GM19397 (cell line): Measurements from ENCODE around the gene VPS13D.

Source experiments
- ATAC-seq: cut with Tn5 transposase; IDR thresholded peaks from one replicate; pipeline ENCODE4 v1.9.1; 2021; ENCODE audit warnings: mild to moderate bottlenecking, moderate library complexity; ENCODE audit not compliant: unreplicated experiment

The VPS13D gene

DNA sequence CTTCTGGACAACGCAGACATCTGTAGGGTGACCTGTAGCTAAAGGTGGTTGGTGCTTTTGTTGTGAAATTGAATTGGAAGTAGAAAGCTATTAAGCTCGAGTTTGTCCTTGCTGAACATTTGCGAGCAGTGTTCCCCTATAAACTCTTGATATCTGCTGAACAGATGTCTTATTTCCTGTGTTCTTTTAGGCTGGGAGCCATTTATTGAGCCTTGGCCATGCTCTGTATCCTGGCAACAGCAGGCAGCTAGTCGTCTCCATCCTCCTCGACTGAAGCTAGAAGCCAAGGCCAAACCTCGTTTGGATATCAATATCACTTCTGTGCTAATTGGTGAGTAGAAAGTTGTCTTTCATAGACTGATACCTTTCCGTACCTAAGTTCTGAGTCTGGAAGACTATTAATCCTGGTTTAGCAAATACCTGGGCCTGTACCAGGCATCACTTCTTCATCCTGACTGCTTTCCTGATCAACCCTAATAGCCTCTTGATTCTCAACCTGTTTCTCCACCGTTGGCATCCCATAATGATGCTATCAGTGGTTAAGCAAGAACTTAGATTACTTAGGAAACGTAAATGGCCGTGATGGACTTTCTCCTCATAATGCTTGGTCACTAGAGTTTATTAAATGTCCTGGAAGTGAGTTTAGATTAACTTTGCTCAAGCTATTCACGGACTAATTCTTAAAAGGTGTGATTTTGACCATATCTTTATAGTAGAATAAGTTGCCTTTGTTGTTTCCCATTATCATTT, 103.4 kb downstream of the VPS13D start:
- ATAC-seq: no peak

DNA sequence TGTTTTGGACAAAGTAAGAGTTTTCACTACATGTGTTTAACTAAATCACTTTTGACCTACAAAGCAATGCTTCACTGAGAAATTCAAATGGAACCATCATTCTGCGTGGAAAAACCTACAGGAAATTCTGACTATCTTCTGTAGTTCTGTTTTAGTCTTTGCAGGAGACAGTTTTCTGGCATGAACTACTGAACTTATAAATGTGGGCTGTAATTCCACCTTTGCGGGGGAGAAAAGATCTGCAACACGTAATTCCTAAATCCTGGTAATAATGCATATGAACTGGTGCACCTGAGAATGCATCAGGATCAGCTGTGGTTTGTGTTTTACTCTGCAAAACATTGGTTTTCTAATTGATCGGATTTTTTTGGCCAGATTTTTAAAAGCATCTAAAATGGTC, 106.0 kb downstream of the VPS13D start:
- no peak for ATAC-seq

DNA sequence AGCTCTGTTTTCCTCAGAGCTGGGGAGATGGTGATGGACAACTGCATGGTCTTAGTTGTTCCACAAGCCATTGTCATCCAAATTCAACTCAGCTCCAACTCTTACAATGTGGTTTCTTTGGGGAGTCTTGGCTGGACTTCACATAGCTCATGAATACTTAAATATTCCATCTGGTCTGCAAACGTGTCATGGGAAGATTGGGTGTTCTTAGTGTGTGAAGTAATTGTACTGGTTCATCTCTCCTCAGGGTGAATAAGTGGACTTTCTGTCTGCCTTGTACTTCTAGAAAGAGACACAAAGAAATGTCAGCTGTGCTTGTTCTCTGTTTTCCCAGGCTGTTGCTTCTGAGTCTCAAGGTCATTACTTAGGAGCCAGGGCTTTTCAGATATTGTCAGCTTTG, 106.6 kb downstream of the VPS13D start:
- ATAC-seq: no peak

DNA sequence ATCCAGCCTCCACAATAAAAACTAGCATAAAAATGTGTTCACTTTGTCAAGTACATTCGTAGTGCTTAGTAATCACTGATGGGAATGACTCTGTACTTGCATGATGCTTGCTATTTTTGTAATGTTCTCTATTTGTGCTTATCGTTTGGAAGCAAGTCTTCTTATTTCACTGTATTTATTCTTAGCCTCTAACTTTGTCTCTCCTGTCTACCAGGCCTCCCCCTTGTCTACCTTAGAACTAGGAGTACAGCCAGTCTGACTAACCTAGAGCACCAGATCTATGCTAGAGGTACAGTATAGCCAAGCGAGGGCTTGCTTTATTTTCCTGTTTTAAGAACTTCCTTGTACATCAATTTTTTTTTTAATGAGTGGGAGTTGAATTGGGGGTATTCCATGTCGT, 108.2 kb downstream of the VPS13D start:
- no peak for ATAC-seq

DNA sequence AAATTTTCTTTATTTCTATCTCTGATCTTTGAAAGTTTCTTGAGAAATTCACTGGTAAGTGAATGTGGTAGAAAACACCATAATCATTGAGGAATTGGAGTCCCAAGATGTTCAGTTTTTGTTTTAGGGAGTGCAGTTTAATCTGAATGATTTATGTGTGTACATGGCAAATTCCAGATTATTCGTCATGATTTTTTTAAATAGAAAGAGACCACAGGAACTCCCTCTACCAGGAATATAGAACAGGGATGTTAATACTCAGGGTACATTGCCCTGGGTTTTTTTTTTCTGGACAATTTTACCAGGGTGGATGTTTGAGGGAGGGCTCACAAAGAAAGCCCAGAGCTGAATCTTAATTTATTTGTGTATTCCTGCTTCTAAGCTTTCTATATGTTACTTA, 109.0 kb downstream of the VPS13D start:
- ATAC-seq: no peak

DNA sequence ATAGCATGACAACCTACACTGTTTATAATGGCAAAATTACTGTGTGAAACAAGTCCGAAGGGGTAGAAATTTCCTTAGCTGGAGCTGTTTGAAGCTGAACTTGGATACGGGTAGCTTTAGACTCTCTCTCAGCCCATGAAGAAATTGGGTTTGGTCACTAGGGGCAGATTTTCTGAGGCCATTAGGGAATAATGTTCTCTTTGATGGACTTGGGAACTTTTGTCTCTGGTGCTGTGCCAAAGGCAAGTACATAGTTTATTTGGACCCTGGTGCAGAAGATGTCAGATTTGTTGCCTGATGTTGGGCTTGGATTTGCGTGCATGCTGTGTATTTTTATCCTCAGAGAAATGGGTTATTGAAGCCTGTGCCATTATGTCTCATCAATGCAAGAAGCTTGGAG, 109.6 kb downstream of the VPS13D start:
- ATAC-seq: no peak

DNA sequence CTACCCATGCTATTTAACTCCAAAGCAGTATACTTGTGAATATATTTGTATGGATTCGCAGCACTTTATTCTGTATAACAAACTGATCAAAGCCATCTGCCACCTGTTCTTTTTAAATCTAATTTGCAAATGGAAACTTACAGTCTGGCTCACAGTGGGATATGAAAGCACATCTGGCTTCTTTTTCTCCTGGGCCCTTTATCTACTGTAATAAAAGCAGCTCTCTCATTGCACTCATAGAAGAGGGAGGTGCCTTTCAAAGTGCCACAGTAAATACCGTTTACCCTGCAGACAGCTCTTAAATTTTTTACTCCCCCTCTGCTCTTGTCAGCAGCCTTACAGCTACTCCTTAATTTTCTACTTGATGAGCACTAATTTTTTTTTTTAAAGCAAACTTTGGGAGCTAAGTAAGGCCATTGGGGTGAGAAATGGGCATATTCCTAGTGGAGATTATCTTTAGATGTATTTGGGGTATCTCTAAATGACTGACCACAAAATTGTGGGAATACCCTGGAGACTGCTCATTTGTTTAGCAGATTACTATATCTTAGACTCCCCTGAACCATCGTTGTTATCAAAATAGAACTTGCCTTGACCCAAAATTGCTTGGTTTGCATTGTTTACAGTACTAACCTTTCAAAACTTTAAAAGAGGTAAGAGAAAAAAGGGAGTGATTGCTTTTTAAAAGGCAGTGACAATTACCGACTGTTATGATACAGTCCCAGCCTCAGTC, 110.1 kb downstream of the VPS13D start:
- no peak for ATAC-seq

DNA sequence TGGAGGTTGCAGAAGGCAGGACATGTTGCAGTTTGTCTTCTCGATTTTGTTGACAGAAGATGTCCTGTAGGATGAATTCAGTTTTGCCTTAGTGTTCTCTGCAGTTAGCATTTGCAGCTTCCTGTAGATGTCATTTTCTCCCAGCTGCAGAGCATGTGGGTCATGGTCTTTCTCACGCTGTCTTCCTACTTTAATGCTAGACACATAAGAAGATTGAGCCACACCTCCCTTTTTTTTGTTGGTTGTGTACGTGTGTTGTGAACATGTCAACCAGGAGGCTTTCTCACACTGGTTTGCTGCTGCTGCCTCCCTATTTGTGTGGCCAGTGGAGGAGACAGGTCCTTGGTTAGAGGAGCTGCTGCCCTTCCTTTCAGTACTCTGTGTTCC, 110.7 kb downstream of the VPS13D start:
- no peak for ATAC-seq

DNA sequence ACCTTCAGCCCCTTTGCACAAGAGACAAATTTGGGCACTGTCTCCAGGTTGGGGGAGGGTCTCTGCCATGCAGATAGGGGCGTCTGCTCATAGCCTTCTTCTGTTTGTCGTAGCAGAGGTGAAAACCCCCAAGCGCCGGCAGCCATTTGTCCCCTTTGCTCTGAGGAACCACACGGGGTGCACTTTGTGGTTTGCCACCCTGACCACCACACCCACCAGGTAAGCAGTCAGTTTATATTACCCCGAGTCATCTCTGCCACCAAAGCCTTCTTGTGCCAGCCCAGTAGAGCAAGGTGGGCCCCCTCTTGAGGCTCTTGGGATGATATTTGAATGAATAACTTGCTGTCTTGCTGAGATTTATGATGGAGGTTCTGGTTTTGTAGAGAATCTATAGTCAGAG, 111.8 kb downstream of the VPS13D start:
- ATAC-seq: no peak

DNA sequence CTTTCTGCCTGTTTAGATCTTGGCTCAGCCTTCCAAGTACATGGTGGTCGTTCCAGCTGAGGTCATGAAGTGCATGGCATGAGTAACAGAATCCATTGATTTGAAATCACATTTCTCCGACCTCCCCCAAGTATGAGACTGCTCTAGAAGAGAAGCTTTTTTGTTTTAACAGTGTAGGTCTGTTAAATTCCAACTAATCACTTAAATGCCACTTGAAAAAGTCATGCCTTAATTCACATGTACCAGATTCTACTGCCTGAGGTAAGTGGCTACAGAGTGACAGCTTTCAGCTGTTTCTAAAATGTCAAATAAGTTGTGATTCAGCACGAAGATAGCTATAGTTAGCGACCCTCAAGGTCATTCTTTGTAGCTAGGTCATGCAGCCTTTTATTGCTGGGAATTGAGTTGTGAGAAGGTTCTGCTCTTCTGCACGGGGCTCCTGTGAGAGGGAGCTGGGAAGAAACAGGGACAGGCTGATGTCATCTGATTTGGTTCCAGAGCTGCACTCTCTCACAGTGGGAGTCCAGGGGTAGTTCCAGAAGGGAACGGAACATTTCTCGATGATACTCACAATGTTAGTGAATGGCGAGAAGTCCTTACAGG, 112.7 kb downstream of the VPS13D start:
- no peak for ATAC-seq

DNA sequence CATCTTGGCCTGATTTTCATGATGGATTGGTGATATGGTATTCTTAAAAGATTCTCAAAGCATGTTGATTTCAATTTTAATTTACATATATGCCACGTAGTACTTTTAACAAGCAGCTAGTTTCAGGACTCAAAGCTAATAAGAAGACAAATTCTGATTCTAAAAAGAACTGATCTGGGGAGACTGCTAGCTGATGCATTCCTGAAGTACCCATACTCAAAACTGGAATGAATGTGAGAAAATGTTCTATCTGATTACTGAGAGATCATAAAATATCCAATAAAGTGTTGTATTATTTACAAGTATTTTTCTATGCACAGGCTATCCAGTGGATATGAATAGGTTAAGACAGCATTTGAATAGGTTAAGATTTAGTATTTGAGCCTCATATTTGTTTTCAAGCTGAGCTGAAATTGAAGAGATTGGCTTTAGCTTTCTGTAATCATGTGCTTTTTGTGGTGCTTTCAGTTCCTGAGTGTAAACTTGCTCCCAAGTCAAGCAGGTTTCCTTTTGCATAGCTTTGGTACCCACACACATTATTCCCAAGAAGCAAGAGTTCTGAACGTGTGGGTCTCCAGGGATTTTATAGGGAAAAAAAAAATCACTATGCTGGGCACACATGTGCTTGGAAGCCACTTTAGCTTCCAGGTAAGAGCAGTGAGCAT, 114.1 kb downstream of the VPS13D start:
- ATAC-seq: no peak

DNA sequence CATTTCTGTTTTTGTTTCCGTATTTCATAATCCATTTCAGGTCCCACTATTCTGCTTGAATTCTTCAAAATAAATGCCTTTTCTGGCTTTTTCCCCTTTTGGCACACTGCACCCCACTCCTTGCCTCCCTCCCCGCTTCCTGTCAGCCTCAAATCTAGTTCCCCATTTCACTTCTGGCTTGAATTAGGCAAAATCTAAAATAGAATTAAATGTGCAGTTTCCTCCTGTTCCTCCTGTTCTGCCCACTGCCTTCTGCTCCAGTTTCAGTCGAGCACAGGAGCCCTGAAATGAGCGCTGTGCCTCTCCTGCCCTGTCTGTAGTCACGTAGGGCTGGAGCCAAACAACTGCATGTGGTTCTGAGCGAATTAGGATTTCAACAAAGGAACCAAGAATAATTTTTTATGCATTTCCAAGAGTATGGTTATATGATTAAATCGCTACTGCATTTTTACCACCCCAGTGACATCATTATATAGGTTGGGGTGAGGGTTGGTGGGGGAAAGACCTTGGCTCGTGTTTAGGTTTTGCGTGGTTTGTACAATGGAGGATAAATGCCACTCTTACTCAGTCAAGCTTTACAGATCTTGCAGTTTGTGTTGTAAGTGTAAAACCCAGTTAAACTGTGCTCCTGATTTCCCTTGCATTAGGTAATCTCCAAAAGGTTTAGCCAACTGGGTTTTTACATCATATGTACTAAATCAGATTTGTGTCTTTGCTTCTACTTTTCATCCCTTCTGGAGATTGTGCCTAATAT, 114.9 kb downstream of the VPS13D start:
- no peak for ATAC-seq

DNA sequence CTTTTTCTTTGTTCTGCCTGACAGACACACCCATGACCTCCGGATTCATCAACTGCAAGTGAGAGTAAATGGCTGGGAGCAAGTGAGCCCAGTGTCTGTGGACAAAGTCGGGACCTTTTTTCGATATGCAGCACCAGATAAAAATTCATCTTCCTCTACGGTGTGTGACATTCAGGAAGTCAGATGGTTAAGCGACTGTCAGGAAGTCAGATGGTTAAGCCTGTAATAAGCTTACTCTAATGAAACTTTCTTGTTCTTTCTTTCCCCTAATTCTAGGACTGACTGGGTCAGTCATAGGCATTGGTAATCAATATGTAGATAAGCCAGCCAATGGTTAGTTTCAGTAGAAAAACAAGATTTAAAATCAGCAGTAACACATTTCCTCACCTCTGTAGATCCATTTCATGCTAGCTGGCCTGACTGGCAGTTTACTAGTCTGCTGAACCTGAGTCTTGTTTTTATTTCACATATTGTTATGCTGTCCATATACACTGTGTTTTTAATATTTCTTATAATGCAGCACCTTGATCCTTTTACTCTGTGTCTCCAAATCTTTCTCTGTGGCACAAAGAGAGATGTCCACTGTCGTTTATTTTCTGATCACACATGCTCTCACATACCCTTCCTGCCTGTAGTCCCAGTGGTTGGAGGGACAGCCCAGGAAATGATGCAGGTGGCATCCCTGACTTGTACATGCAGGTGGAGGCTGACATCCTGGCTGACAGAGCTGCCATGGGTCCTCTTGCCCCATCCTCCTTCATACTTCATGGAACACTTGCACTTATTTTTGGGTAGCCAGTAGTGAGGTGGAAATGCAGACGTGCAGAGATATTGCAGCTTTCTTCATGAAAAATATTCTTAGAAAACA, 115.8 kb downstream of the VPS13D start:
- ATAC-seq: no peak

DNA sequence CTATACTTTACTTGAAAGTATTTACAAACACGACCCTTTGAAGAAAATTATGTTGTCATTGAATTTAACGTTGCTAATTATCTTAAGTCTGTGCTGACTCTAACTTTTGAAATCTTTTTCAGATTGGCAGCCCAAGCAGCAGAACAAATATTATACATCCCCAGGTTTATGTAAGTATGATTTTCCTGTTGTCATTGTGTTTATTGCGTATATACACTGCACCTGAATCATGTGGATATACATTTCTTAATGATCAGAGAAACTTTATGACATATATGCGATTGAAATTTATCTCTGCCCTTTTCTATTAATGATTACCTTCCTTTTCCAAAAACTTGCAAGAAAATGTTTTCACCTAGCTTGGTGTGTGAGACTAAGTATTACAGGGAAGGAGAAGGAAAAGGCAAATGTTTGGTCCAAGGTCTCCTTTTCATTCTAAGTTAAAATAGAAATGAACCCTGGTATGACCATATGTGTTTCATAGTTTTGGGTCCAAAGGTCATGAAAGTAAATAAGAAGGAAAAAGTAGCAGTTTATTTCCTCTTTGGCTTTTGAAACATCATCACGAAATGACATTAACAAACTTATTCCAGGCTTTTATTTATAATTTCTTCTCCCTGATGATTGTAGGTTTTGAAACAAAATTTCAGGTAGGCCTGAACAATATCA, 116.8 kb downstream of the VPS13D start:
- no peak for ATAC-seq

DNA sequence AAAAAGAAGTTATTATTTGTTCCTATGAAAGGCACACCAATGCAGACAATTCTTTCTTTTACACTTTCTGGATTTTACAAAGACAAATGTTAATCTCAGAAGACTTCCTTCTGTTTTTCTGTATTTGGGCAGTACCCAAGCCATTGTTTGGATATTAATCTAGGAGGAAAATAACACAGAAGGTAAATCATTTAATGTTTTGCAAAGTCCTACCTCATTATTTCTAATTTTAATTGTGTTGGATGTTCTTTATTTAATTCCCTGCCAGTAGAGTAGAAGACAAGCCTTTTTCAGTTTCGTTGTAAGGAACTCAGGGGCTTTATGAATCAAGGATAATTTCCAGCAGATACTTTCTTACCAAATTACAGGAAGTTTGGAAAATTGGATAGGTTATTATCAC, 118.3 kb downstream of the VPS13D start:
- ATAC-seq: no peak

DNA sequence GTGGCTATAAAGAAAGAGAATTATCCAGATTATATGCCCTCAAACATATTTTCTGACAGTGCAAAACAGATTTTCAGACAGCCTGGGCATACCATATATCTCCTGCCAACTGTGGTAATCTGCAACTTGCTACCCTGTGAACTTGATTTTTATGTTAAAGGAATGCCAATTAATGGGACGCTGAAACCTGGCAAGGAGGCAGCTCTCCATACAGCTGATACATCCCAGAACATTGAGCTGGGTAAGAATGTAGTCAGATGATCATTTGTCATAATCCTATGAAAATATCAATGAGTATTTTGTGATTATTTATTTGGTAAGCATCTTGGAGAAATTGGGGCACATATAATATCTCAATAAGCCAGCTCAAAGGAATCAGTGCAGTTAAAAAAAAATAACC, 124.2 kb downstream of the VPS13D start:
- no peak for ATAC-seq

DNA sequence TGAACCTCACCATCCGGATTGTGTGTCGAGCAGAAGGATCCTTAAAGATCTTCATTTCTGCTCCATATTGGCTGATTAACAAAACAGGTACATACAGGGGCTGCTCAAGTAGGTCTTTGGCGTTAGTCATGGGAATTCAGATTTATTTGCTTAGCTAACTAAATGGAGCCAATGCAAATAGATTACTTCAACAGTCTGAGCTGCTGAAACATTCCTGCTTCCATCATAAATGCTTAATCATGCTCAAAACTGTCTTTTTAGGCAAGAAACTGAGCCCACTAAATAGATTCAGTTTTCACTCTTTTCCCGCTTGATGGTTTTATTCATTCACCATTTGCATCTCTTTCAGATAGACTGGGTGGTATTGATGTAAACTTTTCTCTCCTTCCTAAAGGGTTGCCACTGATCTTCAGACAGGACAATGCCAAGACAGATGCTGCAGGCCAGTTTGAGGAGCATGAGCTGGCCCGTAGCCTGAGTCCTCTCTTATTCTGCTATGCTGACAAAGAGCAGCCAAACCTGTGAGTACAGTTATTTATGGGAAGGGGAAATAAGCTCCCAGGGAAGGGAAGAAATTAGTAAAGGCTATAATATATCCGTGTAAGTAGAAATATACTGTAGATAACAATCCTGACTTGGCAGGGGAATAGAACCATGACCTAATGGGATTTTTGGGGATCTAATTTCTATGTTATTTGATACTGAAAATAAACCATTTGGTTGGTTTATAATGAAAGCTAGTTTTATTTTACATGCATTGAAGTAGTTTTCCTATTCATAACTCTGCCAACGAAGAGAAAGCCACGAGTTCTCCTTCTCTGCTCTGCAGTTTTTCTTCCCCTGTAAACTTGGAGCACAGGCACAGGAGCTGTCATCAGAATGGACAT, 126.4 kb downstream of the VPS13D start:
- no peak for ATAC-seq

DNA sequence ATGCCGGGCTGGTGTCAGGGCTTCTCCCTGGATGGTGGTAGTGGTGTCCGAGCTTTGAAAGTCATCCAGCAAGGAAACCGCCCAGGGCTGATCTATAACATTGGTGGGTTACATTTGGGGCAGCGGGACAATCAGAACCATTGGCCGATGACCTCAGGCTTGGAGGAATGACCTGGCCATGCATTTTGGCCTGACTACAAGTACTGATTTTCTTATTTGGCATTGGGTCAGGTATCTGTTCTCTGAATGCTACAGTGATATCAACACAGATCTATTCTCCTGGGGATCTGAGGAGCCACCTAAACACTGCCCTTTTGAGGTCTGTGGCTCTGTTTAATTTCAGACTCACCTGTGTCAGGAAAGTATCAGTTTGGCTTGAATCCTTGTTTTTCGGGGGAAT, 128.7 kb downstream of the VPS13D start:
- no peak for ATAC-seq
